BJ (cell line): ENCODE results near the gene TM4SF1. TPM values are rescaled to one million over a fixed set of nuclear protein-coding genes. Genes with fewer than 3 reads are reported as not detected.

Source experiments
- CTCF ChIA-PET: fragments of 350-600 bp; formaldehyde crosslinking; extraction: SDS; loops from one replicate; lab custom pipeline; 2021; ENCODE audit warnings: antibody characterized with exemption, inconsistent platforms; lab: Yijun Ruan, JAX
- POLR2A ChIA-PET: fragments of 300-600 bp; sonication (Branson Sonifier 250); formaldehyde crosslinking; extraction: SDS; loops from one replicate; lab custom pipeline; 2021; ENCODE audit warnings: antibody characterized with exemption; lab: Charles Lee
- DNase-seq: peaks from one replicate; pipeline ENCODE4 v3.0.0-alpha.2; 2011; ENCODE audit warnings: low read depth
- H3K27me3 ChIP-seq: 2 replicates; pipeline ENCODE4 v1.6.0; 2011; ENCODE audit warnings: low read length; ENCODE audit not compliant: control insufficient read depth, insufficient read depth
- H3K36me3 ChIP-seq: 2 replicates; pipeline ENCODE4 v1.5.1; 2011; ENCODE audit warnings: low read length; ENCODE audit not compliant: control insufficient read depth, insufficient read depth
- H3K4me3 ChIP-seq: 2 replicates; pipeline ENCODE4 v1.5.1; 2011; ENCODE audit warnings: low read depth, mild to moderate bottlenecking, control low read depth, low read length
- polyA plus RNA-seq: library from polyadenylated mRNA; depleted of rRNA; stranded (reverse); fragments of >200 nt; gene quantifications from 2 replicates; pipeline ENCODE4 v1.2.3, GENCODE V29; 2011
- TF ChIP-seq, protein P1 (sequence below): IDR thresholded peaks from 2 replicates; pipeline ENCODE4 v1.5.1; 2011; ENCODE audit warnings: low read depth, mild to moderate bottlenecking, control low read depth, inconsistent platforms, low read length, moderate library complexity; ENCODE audit not compliant: insufficient read depth

The TM4SF1 gene
- polyA plus RNA-seq, 1 experiment, result 48.0 TPM

DNA sequence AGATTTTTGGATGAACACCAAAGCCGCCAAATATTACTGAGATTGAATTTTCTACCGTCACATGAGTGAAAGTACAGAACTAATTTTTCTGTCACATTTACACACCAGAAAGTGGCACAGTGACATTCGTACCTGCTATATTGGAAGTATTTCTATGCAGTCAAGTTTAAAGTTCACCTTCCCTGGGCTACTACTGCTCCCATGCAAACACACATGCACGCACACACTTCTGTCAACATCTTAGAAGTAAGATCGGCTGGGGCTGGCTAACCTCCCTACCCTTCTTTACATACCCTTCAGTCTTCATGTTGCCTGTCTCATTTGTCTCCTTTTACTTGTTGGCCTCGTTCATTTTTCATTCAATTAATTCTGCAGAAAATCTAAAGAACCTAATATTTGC lies 19.0 kb upstream of the TM4SF1 start:
- Histone ChIP-seq H3K27me3 (no peaks in the 10 kb centered on the region), H3K36me3 (no peaks in the 10 kb centered on the region), H3K4me3 (no peak overlapping the region)
- TF ChIP-seq, protein P1, sequence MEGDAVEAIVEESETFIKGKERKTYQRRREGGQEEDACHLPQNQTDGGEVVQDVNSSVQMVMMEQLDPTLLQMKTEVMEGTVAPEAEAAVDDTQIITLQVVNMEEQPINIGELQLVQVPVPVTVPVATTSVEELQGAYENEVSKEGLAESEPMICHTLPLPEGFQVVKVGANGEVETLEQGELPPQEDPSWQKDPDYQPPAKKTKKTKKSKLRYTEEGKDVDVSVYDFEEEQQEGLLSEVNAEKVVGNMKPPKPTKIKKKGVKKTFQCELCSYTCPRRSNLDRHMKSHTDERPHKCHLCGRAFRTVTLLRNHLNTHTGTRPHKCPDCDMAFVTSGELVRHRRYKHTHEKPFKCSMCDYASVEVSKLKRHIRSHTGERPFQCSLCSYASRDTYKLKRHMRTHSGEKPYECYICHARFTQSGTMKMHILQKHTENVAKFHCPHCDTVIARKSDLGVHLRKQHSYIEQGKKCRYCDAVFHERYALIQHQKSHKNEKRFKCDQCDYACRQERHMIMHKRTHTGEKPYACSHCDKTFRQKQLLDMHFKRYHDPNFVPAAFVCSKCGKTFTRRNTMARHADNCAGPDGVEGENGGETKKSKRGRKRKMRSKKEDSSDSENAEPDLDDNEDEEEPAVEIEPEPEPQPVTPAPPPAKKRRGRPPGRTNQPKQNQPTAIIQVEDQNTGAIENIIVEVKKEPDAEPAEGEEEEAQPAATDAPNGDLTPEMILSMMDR, result no peak
- no peak for DNase-seq
- POLR2A ChIA-PET, result no interaction called here
- CTCF ChIA-PET, result interaction anchor here (2.3 kb wide), 1 partner anchor 84 kb away, joined by 10 read pairs; no protein-coding TSS in a partner anchor

DNA sequence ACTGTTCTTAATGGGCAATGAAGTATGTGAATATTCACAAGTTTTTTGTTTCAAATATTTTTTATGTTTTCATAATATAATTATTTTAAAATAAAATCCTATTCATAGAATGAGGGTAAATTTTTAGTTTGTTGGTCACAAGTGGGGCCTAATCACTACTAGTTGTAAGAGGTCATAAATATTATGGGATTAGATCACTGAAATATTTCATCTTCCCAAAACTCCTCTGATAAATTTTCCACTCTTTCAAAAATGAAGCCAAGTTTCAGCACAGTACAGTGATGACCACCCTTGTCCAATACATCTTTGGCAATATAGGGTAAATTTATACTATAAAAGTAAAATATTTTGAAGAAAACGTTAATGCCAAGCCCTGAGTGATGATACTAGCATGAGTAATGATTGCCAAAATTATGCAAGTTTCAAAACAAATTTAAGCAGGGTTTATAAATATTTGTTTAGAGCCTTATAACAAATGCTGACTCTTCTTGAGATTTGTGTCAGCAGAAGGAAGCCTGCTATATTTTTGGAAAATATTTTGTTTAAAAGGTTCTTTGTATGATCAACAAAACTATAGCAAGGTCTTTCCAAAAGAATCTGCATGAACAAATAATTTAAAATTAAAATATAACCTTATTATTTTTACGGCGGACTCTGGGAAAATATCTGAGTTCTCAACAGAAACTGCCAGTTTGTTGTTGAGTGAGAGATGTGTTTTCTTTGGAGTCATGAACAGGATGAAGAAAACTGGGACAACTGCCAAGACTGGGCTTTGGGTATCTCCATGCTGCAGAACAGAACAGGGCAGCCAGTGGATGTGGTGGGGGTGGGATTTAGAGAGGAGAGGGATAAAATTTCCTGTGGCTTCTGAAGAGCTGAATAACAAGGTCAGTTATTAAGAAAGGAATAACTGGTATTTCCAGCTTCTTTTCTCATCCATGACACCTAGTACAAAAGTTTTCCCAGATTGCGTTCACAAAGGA lies 17.9 kb upstream of the TM4SF1 start:
- POLR2A ChIA-PET, result no interaction called here
- TF ChIP-seq, protein P1, result no peak

DNA sequence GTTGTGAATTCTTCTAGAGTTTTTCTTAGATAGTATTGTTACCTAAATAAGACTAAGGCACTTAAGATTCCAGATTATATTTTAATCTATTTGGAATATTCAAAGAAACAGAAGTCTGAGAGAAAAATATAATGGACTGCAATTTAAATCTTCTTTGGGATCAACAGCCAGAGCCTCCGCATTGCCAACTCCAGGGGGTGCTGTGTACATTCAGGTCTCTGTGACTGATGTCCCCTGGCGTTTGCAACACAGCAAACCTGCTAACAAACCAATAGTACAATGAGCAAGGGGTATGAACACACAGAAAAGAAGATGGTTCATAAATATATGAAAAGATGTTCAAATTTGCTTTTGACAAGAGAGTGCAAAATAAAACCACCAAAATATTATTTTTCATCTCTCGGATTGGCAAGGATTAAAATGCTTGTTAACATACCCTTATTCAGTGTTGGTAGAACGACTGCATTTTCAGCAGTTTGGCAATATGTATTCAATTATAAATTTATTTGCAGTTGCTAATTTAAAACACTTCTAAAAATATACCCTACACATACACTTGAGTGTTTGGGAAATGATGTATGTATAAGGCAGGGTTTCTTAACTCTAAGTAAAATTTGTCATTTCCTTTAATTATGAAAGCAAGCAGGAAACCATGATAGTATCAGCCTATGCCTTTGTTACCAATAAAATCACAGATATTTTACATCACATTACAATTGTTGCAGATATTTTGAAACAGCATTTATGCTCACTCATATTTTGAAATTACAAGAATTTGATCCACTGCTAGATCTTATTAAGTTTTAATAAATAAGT lies 16.1 kb upstream of the TM4SF1 start:
- no peaks in the 10 kb centered on the region for H3K36me3 ChIP-seq
- no peak for DNase-seq
- TF ChIP-seq, protein P1, result peak; percentile 94
- no peak overlapping the region for H3K4me3 ChIP-seq
- CTCF ChIA-PET, result interaction anchor here (1.2 to 1.4 kb wide), 2 partner anchors 39 to 86 kb away, joined by 5 to 12 read pairs; no protein-coding TSS in a partner anchor
- POLR2A ChIA-PET, result no interaction called here
- no peaks in the 10 kb centered on the region for H3K27me3 ChIP-seq

More for the DNA sequence above, 17.9 kb upstream of the TM4SF1 start:
- no peaks in the 10 kb centered on the region for H3K36me3 ChIP-seq
- H3K27me3 ChIP-seq, result no peaks in the 10 kb centered on the region
- DNase-seq, result no peak
- no peak overlapping the region for H3K4me3 ChIP-seq
- CTCF ChIA-PET, result interaction anchor here (0.8 to 2.3 kb wide), 7 partner anchors 10 to 85 kb away, joined by 3 to 12 read pairs (median 4); no protein-coding TSS in a partner anchor

DNA sequence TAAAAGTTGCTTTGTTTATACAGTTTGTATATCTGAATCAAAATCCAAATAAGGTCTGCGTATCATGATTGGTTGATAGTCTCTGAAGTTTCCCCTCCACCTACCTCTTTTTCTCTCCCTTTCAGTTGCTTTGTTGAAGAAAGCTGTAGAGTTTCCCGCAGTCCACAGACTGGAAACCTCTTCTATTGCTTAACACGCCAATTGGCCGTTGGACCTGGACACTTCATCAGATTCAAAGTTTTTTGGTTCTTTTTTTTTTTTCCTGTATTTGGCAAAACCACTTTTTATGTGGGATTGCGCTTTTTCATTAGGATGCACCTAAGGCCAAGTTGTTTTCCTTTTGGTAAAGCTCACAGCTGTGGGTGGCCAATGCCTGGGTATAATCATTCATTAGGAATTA lies 14.5 kb upstream of the TM4SF1 start:
- ChIA-PET POLR2A (no interaction called here), CTCF (interaction anchor here (1.1 kb wide), 1 partner anchor 10 kb away, joined by 3 read pairs; no protein-coding TSS in a partner anchor)
- DNase-seq, result no peak
- Histone ChIP-seq H3K36me3 (no peaks in the 10 kb centered on the region), H3K27me3 (no peaks in the 10 kb centered on the region), H3K4me3 (no peak overlapping the region)
- TF ChIP-seq, protein P1, result no peak
